ENCODE results near the gene NF2.
A peak's percentile ranks its signal among the peaks of the same experiment; 100 is the strongest.
"Not testable (repeated sequence)": the region's sequence is repeated elsewhere in the genome, so short reads cannot be mapped to it uniquely, and the experiment has no call there.

The NF2 gene

DNA sequence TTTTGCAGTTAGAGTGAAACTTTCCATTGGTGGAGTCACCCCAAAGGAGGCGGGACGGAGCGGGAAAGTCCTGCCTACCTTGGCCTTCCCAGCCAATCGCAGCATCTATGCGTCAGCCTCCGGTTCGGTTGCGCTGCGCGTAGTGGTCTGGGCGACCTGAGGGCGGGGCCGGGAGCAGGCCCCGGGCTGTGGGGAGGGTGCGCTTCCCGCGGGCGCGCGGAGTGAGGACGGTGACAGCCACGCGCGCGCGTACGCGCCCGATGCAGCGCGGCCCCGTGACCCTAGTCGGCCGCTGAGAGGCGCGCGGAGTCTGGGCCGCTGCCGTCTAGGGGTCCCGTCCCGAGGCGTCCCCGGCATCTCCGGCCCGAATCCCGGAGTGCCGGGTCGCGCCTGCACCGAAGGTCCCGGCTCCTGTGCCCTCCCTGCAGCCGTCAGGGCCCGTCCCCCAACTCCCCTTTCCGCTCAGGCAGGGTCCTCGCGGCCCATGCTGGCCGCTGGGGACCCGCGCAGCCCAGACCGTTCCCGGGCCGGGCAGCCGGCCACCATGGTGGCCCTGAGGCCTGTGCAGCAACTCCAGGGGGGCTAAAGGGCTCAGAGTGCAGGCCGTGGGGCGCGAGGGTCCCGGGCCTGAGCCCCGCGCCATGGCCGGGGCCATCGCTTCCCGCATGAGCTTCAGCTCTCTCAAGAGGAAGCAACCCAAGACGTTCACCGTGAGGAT lies at the start of gene NF2:
TSS of gene NF2 (plus strand) at position 276 of the 718 bp plus-strand sequence. CDS start at position 642, 366 bp downstream.
- DNase-seq (ENCODE audit: low read depth), result peak; percentile 98

- DNase-seq (ENCODE audit: low read depth), result no peak
Observed at GRCh38 chr22:29555065-29555644, 48.3 kb upstream of the NF2 start.

DNA sequence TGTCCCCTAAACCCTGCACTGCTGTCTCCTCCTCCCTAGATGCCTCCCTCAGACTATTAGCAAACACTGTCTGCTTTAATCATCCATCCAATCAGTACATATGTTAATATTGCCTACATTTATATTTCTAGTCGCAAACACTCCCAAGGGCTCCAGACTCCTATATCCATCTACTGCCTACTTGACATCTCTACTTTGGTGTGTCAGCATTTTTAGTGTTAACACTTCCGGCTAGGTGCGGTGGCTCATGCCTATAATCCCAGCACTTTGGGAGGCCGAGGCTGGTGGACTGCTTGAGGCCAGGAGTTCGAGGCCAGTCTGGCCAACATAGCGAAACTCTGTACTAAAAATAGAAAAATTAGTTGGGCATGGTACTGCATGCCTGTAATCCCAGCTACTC lies 44.4 kb upstream of the NF2 start:
- no peak for DNase-seq (ENCODE audit: low read depth)

- DNase-seq (ENCODE audit: low read depth), result no peak
Observed at GRCh38 chr22:29559853-29560252, 43.6 kb upstream of the NF2 start.

DNA sequence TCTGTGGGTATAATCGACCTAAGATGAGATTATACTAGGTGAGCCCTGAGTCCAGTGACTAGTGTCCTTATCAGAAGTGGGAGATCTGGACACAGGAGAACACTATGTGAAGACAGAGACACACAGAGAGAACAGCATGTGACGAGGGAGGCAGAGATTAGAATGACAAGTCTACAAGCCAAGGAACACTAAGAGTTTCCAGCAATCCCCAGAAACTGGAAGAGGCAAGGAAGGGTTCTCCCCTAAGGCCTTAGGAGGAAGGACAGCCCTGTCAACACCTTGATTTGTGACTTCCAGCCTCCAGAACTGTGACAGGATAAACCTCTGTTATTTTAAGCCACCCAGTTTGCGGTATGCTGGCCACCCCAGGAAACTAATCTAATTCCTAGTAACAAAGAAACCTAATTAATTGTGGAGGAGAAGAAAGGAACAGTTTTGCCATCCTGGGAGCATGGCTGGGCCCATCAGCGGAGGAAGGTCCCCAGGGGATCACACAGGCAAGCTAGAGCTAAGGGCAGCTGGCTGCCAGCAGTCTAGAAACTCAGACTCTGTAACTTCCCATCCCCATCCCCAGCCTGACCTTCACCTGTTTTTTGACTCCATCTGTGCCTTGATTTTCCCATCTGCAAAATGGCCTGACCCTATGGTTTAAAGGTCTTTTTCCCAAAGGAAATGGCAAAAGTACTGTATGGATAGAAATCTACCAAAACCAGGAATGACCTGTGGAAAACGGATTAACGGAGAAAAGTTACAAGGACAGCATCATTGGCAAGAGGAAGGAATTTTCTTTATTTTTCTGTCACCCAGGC lies 39.6 kb upstream of the NF2 start:
- no peak for DNase-seq (ENCODE audit: low read depth)

- DNase-seq (ENCODE audit: low read depth), result not testable (repeated sequence)
Observed at GRCh38 chr22:29566513-29566912, 36.9 kb upstream of the NF2 start.

DNA sequence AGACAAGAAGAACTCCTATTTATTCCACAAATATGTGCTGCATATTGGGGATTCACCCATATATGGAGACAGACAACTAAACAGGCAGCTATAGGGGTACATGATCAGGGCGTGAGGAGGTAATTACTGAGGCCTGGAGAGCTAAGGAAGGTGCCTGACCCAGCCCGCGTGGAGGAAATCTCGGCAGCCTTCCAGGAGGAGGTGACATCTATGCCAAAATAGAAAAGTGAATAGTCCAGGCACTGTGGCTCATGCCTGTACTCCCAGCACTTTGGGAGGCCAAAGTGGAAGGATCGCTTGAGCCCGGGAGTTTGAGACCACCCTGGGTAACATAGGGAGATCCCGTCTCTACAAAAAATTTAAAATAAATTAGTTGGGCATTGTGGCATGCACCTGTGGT lies 36.1 kb upstream of the NF2 start:
- DNase-seq (ENCODE audit: low read depth), result no peak

DNA sequence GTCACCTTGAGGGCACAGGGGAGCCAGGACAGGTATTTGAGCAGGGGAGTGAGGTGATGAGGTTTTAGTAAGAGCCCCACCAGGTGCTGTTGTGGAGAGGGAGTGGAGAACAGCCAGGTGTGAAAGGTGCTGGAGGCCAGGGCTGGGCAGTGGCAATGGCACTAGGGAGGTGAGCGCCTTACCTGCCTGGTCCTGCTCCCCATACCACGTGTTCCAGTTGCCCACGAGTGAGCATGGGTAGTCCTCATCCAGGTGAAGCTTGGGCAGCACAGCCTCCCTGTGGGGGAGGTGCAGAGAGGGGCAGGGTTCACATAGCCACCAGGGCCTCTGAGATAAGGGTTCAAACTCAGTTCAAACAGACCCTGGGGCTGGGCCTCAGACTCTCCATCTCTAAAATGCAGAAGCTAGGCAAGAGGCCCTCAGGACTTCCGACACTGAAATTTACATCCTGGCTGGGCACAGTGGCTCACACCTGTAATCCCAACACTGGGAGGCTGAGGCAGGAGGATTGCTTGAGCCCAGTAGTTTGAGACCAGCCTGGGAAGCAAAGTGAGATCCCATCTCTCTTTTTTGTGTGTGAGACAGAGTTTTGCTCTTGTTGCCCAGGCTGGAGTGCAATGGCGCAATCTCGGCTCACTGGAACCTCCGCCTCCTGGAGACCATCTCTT lies 34.3 kb upstream of the NF2 start:
- no peak for DNase-seq (ENCODE audit: low read depth)

- DNase-seq (ENCODE audit: low read depth), result no peak
Observed at GRCh38 chr22:29570456-29570855, 33.0 kb upstream of the NF2 start.

- no peak for DNase-seq (ENCODE audit: low read depth)
Observed at GRCh38 chr22:29570912-29571549, 32.4 kb upstream of the NF2 start.

- DNase-seq (ENCODE audit: low read depth), result no peak
Observed at GRCh38 chr22:29574762-29575450, 28.5 kb upstream of the NF2 start.

GRCh38 chr22:29578462-29579200 lies 24.8 kb upstream of the NF2 start:
- DNase-seq (ENCODE audit: low read depth), result no peak

- DNase-seq (ENCODE audit: low read depth), result no peak
Observed at GRCh38 chr22:29580200-29580810, 23.1 kb upstream of the NF2 start.

- DNase-seq (ENCODE audit: low read depth), result no peak
Observed at GRCh38 chr22:29581799-29582198, 21.6 kb upstream of the NF2 start.

DNA sequence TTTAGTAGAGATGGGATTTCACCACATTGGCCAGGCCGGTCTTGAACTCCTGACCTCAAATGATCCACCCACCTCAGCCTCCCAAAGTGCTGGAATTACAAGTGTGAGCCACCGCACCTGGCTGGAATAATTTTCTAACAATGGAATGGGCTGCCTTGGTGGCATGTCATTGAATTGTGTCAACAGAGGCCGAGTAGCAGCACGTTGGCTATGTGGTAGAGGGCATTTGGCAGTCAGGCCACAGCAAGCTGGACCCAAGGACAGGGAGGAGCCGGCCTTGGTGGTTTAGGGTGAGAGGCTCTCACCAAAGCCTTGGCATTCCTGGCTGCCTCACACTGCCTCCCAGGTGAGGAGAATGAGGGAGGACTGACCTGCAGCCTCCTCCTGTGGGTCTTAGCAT lies 18.5 kb upstream of the NF2 start:
- DNase-seq (ENCODE audit: low read depth), result no peak

GRCh38 chr22:29586193-29586705 lies 17.2 kb upstream of the NF2 start:
- not testable (repeated sequence) for DNase-seq (ENCODE audit: low read depth)

GRCh38 chr22:29587938-29588699 lies 15.3 kb upstream of the NF2 start:
- DNase-seq (ENCODE audit: low read depth), result no peak

DNA sequence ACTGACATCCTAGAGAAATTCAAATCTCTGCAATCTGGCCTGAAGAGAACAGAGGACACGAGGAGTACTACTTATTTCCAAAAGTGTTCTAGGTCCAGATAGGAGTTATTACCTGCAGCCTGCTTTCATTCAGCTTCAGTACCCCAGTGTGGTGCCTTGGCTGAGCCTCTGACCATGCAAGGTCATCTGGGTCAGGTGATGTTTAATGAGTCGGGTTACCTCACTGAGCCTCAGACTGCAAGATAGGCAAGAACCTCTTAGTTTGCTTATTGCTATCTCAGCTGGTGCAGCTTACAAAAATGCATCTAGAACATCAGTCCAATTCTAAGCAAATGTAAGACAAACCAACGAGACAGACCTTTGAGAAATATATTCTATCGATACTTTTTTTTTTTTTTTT lies 9.5 kb upstream of the NF2 start:
- no peak for DNase-seq (ENCODE audit: low read depth)

DNA sequence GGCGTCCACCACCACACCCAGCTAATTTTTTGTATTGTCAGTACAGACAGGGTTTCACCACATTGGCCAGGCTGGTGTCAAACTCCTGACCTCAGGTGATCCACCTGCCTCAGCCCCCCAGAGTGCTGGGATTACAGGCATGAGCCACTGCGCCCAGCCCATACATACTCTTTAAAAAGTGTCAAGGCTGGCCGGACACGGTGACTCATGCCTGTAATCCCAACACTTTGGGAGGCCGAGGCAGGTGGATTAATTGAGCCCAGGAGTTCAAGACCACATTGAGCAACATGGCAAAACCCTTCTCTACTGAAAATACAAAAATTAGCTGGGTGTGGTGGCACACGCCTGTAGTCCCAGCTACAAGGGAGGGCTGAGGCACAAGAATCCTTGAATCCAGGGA lies 9.0 kb upstream of the NF2 start:
- DNase-seq (ENCODE audit: low read depth), result not testable (repeated sequence)
